Spleen (tissue), 11 donors: ENCODE results near the gene FBXW7. TPM values are rescaled to one million over a fixed set of nuclear protein-coding genes. Genes with fewer than 3 reads are reported as not detected.

Experiments used
- DNase-seq: peaks from one replicate; pipeline ENCODE4 v3.0.0-alpha.2; 2020
- H3K27ac ChIP-seq, 8 donors: fragments of 200-600 bp; sonication (generic) in 7 of 8; 1 replicate in 4 of 8; 2 replicates in 4 of 8; pipeline versions ENCODE4 v1.5.0 to v1.8.0; 2016 to 2021; ENCODE audit warnings: inconsistent platforms in 4 of 8, mild to moderate bottlenecking in 4 of 8, moderate library complexity in 1 of 8
- H3K27me3 ChIP-seq, 7 donors: fragments of 200-600 bp; sonication (generic) in 6 of 7; replicated peaks in 1 of 7; 1 replicate in 4 of 7; 2 replicates in 3 of 7; pipeline versions ENCODE4 v1.5.0 to v1.8.0; 2016 to 2021; ENCODE audit warnings: inconsistent platforms in 3 of 7, mild to moderate bottlenecking in 1 of 7
- H3K36me3 ChIP-seq, 6 donors: fragments of 200-600 bp; sonication (generic) in 5 of 6; 1 replicate in 4 of 6; 2 replicates in 2 of 6; pipeline versions ENCODE4 v1.5.0 to v1.8.0; 2016 to 2021; ENCODE audit warnings: inconsistent platforms in 2 of 6
- H3K4me1 ChIP-seq, 6 donors: fragments of 200-600 bp; sonication (generic) in 5 of 6; 1 replicate in 3 of 6; 2 replicates in 3 of 6; pipeline versions ENCODE4 v1.5.0 to v1.8.0; 2016 to 2021; ENCODE audit warnings: inconsistent platforms in 3 of 6
- H3K4me3 ChIP-seq, 8 donors: fragments of 200-600 bp; sonication (generic) in 7 of 8; 1 replicate in 4 of 8; 2 replicates in 4 of 8; pipeline versions ENCODE4 v1.5.0 to v1.8.0; 2016 to 2021; ENCODE audit warnings: inconsistent platforms in 4 of 8, mild to moderate bottlenecking in 4 of 8, moderate library complexity in 2 of 8
- H3K9me3 ChIP-seq, 8 donors: fragments of 200-600 bp; sonication (generic) in 7 of 8; 1 replicate in 4 of 8; 2 replicates in 4 of 8; pipeline versions ENCODE4 v1.5.0 to v1.8.0; 2016 to 2021; ENCODE audit warnings: inconsistent platforms in 4 of 8
- POLR2A ChIP-seq, 3 donors: fragments of 450-650 bp; IDR thresholded peaks; one replicate each; pipeline ENCODE4 v1.5.1; 2017; ENCODE audit warnings: antibody characterized with exemption in 3 of 3, mild to moderate bottlenecking in 1 of 3
- POLR2AphosphoS5 ChIP-seq, 3 donors: sonication (generic); formaldehyde crosslinking; IDR thresholded peaks; one replicate each; pipeline ENCODE4 v1.5.1; 2017; ENCODE audit warnings: antibody characterized with exemption in 3 of 3
- WGBS, 5 donors: extraction: QIAGEN DNeasy Blood & Tissue Kit in 3 of 5; methylation state at CpG; one replicate each; pipeline versions ENCODE4 v1.1.5 to v1.1.7; 2013 to 2018; 5-methylcytosine and 5-hydroxymethylcytosine counted together
- intact Hi-C: fragments of 100-400 bp; cut with DNase I; formaldehyde crosslinking; loops from one replicate; pipeline ENCODE4 v1.15.0; 2023; ENCODE audit warnings: low total_unique reads
- polyA plus RNA-seq, 3 donors: library from polyadenylated mRNA; stranded (reverse); fragments of 200-250 nt; gene quantifications; one replicate each; pipeline ENCODE4 v1.2.1, GENCODE V29; 2013
- total RNA-seq, 7 donors: library from RNA; depleted of rRNA in 3 of 7; stranded (reverse); fragments of >200 nt in 3 of 7; fragmentation: NEBNext Ultra II Directional in 4 of 7; extraction: Animal tissue kit (Norgen Biotek cat#: 25700) in 4 of 7; gene quantifications; one replicate each; pipeline versions ENCODE4 v1.1.0 to v1.2.1, GENCODE V29; 2016 to 2021
- TF ChIP-seq, protein P1 (sequence below), 11 experiments: fragments of 200-600 bp in 7 of 11; fragments of 450-650 bp in 4 of 11; sonication (generic) in 4 of 11; IDR thresholded peaks in 8 of 11; conservative IDR thresholded peaks in 3 of 11; 1 replicate in 7 of 11; 2 replicates in 4 of 11; pipeline versions ENCODE4 v1.4.0 to v1.8.0; 2016 to 2021; ENCODE audit warnings: antibody characterized with exemption in 11 of 11, inconsistent platforms in 4 of 11, mild to moderate bottlenecking in 1 of 11
- donor health status: healthy with polysubstance abuse.
- donor health status: DM: no; HTN: no; CAD: no; lungs with moderate emphysema.
- donor health status: DM: no; HTN: no; CAD: no.
- donor health status: Bipolar disorder and iron deficiency.
- donor health status: healthy.
- donor health status: DM: no; HTN: no; CAD: no.
- donor health status: DM: yes; HTN: yes; CAD: no.

The FBXW7 gene
- total and polyA plus RNA-seq, 10 donors: 11.5 to 140 (median 79.9) TPM

DNA sequence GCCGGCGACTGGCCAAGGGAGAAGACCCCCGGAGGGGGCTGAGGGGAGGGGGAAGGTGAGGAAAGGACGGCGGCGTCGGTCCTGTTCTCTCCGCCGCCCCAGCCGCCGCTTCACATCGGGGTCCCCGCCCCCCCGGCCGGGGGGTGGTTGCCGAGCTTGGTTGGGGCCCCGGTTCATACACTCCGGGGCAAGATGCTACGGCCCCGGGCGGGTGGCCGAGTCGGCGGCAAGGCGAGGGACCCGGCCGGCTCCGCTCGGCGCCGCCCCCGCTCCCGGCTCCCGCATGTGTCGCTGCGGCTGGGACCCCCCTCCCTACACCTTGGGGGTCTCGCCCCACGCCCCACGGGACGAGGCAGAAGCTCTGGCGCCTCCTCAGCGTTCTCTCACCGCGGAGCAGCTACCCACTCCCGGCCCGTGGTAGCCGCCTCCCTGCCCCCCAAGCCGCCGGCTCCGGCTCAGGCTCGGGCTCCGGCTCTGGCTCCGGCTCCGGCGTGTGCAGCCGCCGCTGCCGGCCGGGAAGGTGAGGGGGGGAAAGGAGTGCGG lies 461 bp downstream of the FBXW7 start:
- no peak for DNase-seq
- peaks cover 0 to 21% (median 12%) of the 10 kb centered on the region in 6 donors for H3K36me3 ChIP-seq
- peak overlapping the region; percentile 76 to 100 (median 95) for H3K4me3 ChIP-seq
- H3K27me3 ChIP-seq: no peaks in the 10 kb centered on the region
- H3K9me3 ChIP-seq: peaks cover 0 to 11% (median 4%) of the 10 kb centered on the region in 8 donors
- H3K27ac ChIP-seq: peak overlapping the region; percentile 94 to 100 (median 97)
- intact Hi-C loops: no loop called here
- TF ChIP-seq, protein P1, sequence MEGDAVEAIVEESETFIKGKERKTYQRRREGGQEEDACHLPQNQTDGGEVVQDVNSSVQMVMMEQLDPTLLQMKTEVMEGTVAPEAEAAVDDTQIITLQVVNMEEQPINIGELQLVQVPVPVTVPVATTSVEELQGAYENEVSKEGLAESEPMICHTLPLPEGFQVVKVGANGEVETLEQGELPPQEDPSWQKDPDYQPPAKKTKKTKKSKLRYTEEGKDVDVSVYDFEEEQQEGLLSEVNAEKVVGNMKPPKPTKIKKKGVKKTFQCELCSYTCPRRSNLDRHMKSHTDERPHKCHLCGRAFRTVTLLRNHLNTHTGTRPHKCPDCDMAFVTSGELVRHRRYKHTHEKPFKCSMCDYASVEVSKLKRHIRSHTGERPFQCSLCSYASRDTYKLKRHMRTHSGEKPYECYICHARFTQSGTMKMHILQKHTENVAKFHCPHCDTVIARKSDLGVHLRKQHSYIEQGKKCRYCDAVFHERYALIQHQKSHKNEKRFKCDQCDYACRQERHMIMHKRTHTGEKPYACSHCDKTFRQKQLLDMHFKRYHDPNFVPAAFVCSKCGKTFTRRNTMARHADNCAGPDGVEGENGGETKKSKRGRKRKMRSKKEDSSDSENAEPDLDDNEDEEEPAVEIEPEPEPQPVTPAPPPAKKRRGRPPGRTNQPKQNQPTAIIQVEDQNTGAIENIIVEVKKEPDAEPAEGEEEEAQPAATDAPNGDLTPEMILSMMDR (IDR thresholded peaks at IDR 0.05 in 8 of 11, conservative IDR thresholded peaks at IDR 0.05 in 3 of 11): no peak
- TF ChIP-seq POLR2A (IDR thresholded peaks at IDR 0.05) (no peak), POLR2AphosphoS5 (IDR thresholded peaks at IDR 0.05) (no peak)
- peaks cover 37 to 80% (median 71%) of the 10 kb centered on the region in 6 donors for H3K4me1 ChIP-seq
- 0 to 1% (median 0%) methylated on average over 50 to 60 of the region's 60 CpGs; no CpG with 5 or more reads in 1 of the 5 donors for WGBS, 5 donors

DNA sequence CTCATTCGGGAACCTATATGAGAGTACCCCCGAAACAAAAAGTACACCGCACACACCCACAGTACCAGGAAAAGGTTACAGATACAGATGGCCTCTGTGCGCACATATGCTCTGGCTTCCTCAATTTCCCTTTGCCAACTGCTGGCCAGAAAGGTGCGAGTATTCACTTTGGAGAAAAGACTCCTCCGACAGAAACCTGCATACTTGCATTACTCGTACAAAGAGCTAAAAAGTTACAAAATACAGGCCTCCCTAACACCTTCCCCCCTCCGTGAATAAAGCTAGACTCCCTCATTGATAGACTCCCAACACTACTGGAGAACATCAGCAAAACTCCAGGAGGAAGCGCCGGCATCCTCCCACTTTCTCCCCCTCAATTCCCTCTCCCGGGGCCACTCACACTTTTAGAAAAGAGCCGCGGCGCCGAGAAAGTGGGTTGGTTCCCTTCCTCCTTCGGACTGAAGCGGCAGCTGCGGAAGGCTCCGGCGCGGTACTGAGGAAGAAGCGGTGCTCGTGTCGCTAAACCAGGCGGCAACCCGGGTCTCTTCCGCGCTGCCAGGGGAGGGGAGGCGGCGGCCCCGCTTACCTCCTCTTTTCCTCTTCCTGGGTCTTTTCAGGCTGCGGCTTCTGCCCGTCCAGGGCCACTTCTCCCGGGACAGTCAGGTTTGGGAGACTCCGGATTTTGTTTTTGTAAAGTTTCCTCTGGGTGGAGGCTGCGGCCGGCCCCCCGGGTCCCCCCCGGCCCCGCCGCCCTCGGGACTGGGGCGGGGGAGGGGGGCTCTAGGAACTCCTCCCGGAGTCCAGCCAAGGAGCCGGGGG lies 1.1 kb downstream of the FBXW7 start:
- H3K4me1 ChIP-seq: peaks cover 37 to 83% (median 72%) of the 10 kb centered on the region in 6 donors
- peaks cover 0 to 19% (median 7%) of the 10 kb centered on the region in 6 donors for H3K36me3 ChIP-seq
- no peaks in the 10 kb centered on the region for H3K27me3 ChIP-seq
- peak; percentile 95 for DNase-seq
- intact Hi-C loops: no loop called here
- H3K9me3 ChIP-seq: peaks cover 0 to 4% (median under 1%) of the 10 kb centered on the region in 8 donors
- peak overlapping the region; percentile 76 to 100 (median 95) for H3K4me3 ChIP-seq
- TF ChIP-seq, protein P1 (IDR thresholded peaks at IDR 0.05 in 8 of 11, conservative IDR thresholded peaks at IDR 0.05 in 3 of 11): no peak
- TF ChIP-seq POLR2AphosphoS5 (IDR thresholded peaks at IDR 0.05) (peak; percentile 68 to 81 (median 78)), POLR2A (IDR thresholded peaks at IDR 0.05) (no peak)
- 0 to 1% (median 1%) methylated on average over 43 to 45 of the region's 45 CpGs for WGBS, 5 donors
- H3K27ac ChIP-seq: peak overlapping the region; percentile 94 to 100 (median 97)

DNA sequence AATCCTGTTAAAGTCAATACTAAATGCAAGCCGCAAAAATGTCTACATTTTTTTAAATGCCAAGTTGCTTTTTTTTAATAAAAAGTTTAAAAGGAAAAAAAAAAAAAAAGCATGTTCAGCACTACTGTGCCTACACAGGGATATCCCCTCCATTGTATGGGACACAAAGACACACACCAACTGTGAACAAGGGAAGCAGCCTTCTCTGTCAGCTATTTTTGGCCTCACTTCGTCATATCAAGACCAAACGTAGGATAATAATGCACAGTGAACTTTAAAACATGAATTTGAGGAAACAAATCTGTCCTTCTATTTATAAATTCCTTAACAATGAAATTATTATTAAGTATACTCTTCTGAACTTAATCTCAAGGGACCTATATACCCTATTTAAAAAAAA lies 4.4 kb downstream of the FBXW7 start:
- DNase-seq: no peak
- 67 to 76% (median 68%) methylated on average over 3 of the region's 3 CpGs for whole genome bisulfite sequencing, 5 donors
- peaks cover 0 to 19% (median 1%) of the 10 kb centered on the region in 6 donors for H3K36me3 ChIP-seq
- H3K4me3 ChIP-seq: no peak overlapping the region
- H3K9me3 ChIP-seq: no peaks in the 10 kb centered on the region
- no peak overlapping the region for H3K27ac ChIP-seq
- H3K4me1 ChIP-seq: peaks cover 26 to 79% (median 49%) of the 10 kb centered on the region in 6 donors
- intact Hi-C loops: no loop called here
- no peak for TF ChIP-seq POLR2A (IDR thresholded peaks at IDR 0.05)
- TF ChIP-seq, protein P1 (IDR thresholded peaks at IDR 0.05 in 8 of 11, conservative IDR thresholded peaks at IDR 0.05 in 3 of 11): no peak
- no peak for TF ChIP-seq POLR2AphosphoS5 (IDR thresholded peaks at IDR 0.05)
- no peaks in the 10 kb centered on the region for H3K27me3 ChIP-seq

DNA sequence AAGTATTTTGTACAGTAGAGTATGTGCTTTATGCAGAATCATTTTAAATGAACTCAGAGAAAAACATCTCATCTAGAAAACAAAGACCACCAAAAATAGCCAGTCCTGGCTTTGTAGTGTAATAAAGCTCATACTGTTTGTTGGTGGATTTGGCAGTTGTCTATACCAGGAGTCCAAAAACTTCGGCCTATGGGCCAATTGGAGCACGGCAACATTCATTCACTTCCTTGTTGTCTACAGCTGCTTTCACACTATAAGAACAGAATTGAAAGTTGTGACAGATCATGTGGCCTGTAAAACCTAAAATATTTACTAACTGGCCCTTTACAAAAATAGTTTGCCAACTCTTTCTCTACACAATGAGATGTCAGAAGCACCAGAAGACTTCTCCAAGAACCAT lies 5.3 kb downstream of the FBXW7 start:
- 76 to 84% (median 79%) methylated on average over 2 of the region's 2 CpGs for WGBS, 5 donors
- H3K27me3 ChIP-seq: no peaks in the 10 kb centered on the region
- H3K4me1 ChIP-seq: peaks cover 26 to 87% (median 49%) of the 10 kb centered on the region in 6 donors
- DNase-seq: no peak
- H3K27ac ChIP-seq: no peak overlapping the region
- peaks cover 0 to 19% (median 1%) of the 10 kb centered on the region in 6 donors for H3K36me3 ChIP-seq
- intact Hi-C loops: no loop called here
- no peaks in the 10 kb centered on the region for H3K9me3 ChIP-seq
- TF ChIP-seq POLR2AphosphoS5 (IDR thresholded peaks at IDR 0.05) (no peak), POLR2A (IDR thresholded peaks at IDR 0.05) (no peak)
- TF ChIP-seq, protein P1 (IDR thresholded peaks at IDR 0.05 in 8 of 11, conservative IDR thresholded peaks at IDR 0.05 in 3 of 11): no peak
- no peak overlapping the region for H3K4me3 ChIP-seq
